ENCODE data around the gene PCYT2. TPM values are rescaled to one million over a fixed set of nuclear protein-coding genes. Genes with fewer than 3 reads are reported as not detected.

PCYT2 gene
- total and polyA plus RNA-seq, 9 of the 15 experiments (the other 6 are each of a cell fraction or from before 2014, with no cell fraction given): 0.92 to 134 (median 82.5) TPM

DNA sequence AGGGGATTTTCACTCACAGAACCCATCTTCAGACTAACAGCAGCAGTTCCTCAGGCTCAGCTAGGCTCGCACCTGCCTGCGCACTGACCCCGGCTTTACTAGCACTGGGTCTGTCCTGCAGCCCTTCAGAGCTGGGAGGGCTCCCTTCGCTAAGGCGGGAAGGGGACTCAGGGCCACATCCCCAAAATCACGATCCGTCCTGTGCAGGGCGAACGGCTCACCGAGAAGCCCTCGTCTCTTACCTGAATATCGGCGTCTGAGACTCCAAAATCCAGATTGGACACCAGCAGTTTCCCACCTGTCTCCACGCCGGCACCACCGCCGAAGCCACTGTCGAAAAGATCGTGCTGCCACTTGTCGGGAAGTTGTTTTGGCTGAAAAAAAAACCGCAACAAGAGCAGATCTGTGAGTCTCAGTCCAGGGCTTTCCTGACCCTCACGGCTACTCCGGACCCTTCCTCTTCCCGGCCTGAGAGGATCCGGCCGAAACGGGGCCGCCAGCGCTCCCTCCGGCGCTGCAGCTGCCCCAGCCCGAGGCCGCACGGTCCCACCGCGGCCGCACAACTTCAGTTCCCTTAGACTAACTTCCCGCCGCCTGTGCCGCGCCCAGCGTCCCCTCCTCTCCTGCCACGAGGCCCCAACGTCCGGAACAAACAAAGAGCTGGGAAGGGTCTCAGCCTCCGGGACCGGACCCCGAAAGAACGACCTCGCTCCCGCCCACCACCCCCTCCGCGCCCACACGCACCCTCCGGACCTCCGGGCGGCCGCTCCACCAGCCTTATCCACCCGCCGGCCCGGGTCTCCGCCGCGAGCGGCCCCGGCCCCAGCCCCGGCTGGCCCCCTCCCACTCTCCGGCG lies 20.5 kb downstream of the PCYT2 start:
- POLR2A ChIA-PET: interaction anchor here (1.1 to 10.5 kb wide), 3 partner anchors 8 to 21 kb away, joined by 3 to 85 read pairs (median 3); no protein-coding TSS in a partner anchor
- no peak overlapping the region for H2AFZ ChIP-seq (ENCODE audit: low read depth, low read length)
- H3K27ac ChIP-seq (ENCODE audit: extremely low read depth, low read depth, low read length): peak overlapping the region; percentile 97
- in situ Hi-C loops (cut with MboI) (no loop called here), intact Hi-C loops (cut with micrococcal nuclease) (no loop called here)
- ATAC-seq: 0 out of 3 replicates have a peak, but pooled peaks have one; percentile 5
- peaks cover 82% of the 10 kb centered on the region for H3K79me2 ChIP-seq (ENCODE audit: control insufficient read depth, insufficient read depth, low read length)
- FAIRE-seq: peak; percentile 55
- peaks cover 73% of the 10 kb centered on the region for H3K36me3 ChIP-seq (ENCODE audit: control insufficient read depth, insufficient read depth, low read length)
- peak overlapping the region; percentile 91 for H3K4me2 ChIP-seq (ENCODE audit: insufficient read depth, low read length)
- H3K9ac ChIP-seq (ENCODE audit: insufficient read depth in 1 of 2, low read depth in 2 of 2, low read length in 2 of 2): peak overlapping the region; percentile 93 to 96
- BruUV-seq (replicated peaks): TSS peak; percentile 40
- peak overlapping the region; percentile 73 for H3K4me3 ChIP-seq
- no peaks in the 10 kb centered on the region for H4K20me1 ChIP-seq (replicated peaks; ENCODE audit: control insufficient read depth, insufficient read depth, low read length)
- WGBS (ENCODE audit: insufficient coverage, low coverage, missing lambda C conversion rate): 1% methylated on average over 33 of the region's 69 CpGs
- H3K9me1 ChIP-seq (ENCODE audit: control insufficient read depth, insufficient read depth, low read length): peaks cover 8% of the 10 kb centered on the region
- H3K4me1 ChIP-seq (replicated peaks in 1 of 2; ENCODE audit: control insufficient read depth in 2 of 2, insufficient read depth in 2 of 2, low read length in 2 of 2): peaks cover 12 to 46% of the 10 kb centered on the region in 2 experiments; a peak in 4 of 5 replicates
- no peaks in the 10 kb centered on the region for H3K27me3 ChIP-seq (ENCODE audit: control insufficient read depth in 2 of 2, insufficient read depth in 2 of 2, low read length in 2 of 2)
- peak in 3 of 4 experiments; percentile 48 to 81 (median 80) for DNase-seq (ENCODE audit: extremely low read depth in 1 of 4, low spot score in 3 of 4)
- no peaks in the 10 kb centered on the region for H3K9me3 ChIP-seq (replicated peaks; ENCODE audit: control insufficient read depth, insufficient read depth, low read depth, low read length)
- CTCF ChIA-PET (ENCODE audit: low intra/inter-chr PET ratio): no interaction called here
- TF ChIP-seq HMGN3 (IDR thresholded peaks at IDR 0.05; ENCODE audit: borderline replicate concordance, extremely low read depth, insufficient read length, low read depth, low read length) (peak; percentile 39), SRF (CRISPR knock-in tag; IDR thresholded peaks at IDR 0.05) (no peak), HLTF (IDR thresholded peaks at IDR 0.05) (no peak), ZNF165 (CRISPR knock-in tag; IDR thresholded peaks at IDR 0.05; ENCODE audit: borderline replicate concordance) (no peak), ZNF24 (IDR thresholded peaks at IDR 0.05) (no peak), ELF2 (CRISPR knock-in tag; IDR thresholded peaks at IDR 0.05) (no peak)
- TF ChIP-seq, protein P1, sequence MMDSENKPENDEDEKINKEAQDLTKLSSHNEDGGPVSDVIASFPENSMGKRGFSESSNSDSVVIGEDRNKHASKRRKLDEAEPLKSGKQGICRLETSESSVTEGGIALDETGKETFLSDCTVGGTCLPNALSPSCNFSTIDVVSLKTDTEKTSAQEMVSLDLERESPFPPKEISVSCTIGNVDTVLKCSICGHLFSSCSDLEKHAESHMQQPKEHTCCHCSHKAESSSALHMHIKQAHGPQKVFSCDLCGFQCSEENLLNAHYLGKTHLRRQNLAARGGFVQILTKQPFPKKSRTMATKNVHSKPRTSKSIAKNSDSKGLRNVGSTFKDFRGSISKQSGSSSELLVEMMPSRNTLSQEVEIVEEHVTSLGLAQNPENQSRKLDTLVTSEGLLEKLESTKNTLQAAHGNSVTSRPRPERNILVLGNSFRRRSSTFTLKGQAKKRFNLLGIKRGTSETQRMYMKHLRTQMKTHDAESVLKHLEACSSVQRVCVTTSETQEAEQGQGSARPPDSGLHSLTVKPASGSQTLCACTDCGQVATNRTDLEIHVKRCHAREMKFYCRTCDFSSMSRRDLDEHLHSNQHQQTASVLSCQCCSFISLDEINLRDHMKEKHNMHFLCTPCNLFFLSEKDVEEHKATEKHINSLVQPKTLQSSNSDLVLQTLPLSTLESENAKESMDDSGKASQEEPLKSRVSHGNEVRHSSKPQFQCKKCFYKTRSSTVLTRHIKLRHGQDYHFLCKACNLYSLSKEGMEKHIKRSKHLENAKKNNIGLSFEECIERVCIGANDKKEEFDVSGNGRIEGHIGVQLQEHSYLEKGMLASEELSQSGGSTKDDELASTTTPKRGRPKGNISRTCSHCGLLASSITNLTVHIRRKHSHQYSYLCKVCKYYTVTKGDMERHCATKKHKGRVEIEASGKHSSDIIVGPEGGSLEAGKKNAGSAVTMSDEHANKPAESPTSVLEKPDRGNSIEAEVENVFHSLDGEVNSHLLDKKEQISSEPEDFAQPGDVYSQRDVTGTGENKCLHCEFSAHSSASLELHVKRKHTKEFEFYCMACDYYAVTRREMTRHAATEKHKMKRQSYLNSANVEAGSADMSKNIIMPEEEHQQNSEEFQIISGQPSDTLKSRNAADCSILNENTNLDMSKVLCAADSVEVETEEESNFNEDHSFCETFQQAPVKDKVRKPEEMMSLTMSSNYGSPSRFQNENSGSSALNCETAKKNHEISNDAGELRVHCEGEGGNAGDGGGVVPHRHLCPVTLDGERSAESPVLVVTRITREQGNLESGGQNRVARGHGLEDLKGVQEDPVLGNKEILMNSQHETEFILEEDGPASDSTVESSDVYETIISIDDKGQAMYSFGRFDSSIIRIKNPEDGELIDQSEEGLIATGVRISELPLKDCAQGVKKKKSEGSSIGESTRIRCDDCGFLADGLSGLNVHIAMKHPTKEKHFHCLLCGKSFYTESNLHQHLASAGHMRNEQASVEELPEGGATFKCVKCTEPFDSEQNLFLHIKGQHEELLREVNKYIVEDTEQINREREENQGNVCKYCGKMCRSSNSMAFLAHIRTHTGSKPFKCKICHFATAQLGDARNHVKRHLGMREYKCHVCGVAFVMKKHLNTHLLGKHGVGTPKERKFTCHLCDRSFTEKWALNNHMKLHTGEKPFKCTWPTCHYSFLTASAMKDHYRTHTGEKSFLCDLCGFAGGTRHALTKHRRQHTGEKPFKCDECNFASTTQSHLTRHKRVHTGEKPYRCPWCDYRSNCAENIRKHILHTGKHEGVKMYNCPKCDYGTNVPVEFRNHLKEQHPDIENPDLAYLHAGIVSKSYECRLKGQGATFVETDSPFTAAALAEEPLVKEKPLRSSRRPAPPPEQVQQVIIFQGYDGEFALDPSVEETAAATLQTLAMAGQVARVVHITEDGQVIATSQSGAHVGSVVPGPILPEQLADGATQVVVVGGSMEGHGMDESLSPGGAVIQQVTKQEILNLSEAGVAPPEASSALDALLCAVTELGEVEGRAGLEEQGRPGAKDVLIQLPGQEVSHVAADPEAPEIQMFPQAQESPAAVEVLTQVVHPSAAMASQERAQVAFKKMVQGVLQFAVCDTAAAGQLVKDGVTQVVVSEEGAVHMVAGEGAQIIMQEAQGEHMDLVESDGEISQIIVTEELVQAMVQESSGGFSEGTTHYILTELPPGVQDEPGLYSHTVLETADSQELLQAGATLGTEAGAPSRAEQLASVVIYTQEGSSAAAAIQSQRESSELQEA (IDR thresholded peaks at IDR 0.05; ENCODE audit: low read depth): no peak
- TF ChIP-seq, protein P2, sequence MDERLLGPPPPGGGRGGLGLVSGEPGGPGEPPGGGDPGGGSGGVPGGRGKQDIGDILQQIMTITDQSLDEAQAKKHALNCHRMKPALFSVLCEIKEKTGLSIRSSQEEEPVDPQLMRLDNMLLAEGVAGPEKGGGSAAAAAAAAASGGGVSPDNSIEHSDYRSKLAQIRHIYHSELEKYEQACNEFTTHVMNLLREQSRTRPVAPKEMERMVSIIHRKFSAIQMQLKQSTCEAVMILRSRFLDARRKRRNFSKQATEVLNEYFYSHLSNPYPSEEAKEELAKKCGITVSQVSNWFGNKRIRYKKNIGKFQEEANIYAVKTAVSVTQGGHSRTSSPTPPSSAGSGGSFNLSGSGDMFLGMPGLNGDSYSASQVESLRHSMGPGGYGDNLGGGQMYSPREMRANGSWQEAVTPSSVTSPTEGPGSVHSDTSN (CRISPR knock-in tag; IDR thresholded peaks at IDR 0.05; ENCODE audit: low read depth): no peak
- TF ChIP-seq, protein P2 (tag; conservative IDR thresholded peaks at IDR 0.05; ENCODE audit: low read depth): no peak
